Stimulated activated CD8-positive, alpha-beta memory T cell treated with anti-CD3 and anti-CD28 coated beads, Interleukin-15, amount 100 ng/mL, for 4 hours (primary cell): ENCODE measurements around the gene SPEM3.

Source experiments
- DNase-seq, 2 donors: peaks; one replicate each; pipeline ENCODE4 v3.0.0-alpha.2; 2020; ENCODE audit warnings: low read depth in 2 of 2

SPEM3 gene

GRCh38 chr17:7403977-7404736 is 24.5 kb upstream of the SPEM3 start, which contains the start of gene TMEM256:
Gene TMEM256, minus strand, starts transcription at chr17:7404097. Its CDS starts 13 bp downstream, at chr17:7404084.
- peak; percentile 88 to 93 for DNase-seq

GRCh38 chr17:7404737-7405349 is 23.8 kb upstream of the SPEM3 start:
- peak; percentile 38 to 50 for DNase-seq

GRCh38 chr17:7405350-7406234 is 23.1 kb upstream of the SPEM3 start:
- no peak for DNase-seq

DNA sequence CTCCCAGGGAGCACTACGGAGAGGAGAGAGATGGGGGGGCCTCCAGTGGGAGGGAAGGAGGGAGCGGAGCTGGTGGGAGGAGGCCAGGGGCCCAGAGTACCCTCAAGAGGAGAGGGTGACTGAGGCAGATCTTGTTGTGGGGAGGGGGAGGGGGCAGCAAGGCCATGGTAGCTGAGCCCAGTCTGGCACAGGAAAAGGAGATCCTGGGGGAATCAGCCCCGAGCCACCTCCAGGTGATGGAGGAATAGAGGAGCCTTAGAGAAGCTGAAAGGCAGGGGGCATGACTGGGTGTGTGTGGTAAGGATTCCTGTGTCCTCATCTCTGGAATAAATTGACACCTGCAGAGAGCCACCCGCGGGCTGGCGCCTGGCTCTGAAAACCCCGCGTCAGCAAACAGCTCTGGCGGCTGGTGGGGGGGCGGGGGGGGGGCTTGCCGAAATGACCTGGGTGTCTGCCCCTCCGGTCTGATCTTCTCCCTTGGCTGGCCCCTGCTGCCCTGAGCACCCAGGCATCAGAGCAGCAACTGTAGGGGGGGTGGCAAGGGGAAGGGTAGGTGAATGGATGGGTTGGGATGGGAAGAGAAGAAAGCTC is 22.3 kb upstream of the SPEM3 start:
- no peak for DNase-seq

GRCh38 chr17:7407082-7407481 is 21.6 kb upstream of the SPEM3 start:
- no peak for DNase-seq

GRCh38 chr17:7407485-7408251 is 21.0 kb upstream of the SPEM3 start, which contains the start of gene NLGN2:
Gene NLGN2, plus strand, starts transcription at chr17:7407845. Its CDS starts 411 bp downstream, at chr17:7408256.
- DNase-seq = no peak

DNA sequence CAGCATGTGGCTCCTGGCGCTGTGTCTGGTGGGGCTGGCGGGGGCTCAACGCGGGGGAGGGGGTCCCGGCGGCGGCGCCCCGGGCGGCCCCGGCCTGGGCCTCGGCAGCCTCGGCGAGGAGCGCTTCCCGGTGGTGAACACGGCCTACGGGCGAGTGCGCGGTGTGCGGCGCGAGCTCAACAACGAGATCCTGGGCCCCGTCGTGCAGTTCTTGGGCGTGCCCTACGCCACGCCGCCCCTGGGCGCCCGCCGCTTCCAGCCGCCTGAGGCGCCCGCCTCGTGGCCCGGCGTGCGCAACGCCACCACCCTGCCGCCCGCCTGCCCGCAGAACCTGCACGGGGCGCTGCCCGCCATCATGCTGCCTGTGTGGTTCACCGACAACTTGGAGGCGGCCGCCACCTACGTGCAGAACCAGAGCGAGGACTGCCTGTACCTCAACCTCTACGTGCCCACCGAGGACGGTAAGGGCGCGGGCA is 20.4 kb upstream of the SPEM3 start:
- no peak for DNase-seq

DNA sequence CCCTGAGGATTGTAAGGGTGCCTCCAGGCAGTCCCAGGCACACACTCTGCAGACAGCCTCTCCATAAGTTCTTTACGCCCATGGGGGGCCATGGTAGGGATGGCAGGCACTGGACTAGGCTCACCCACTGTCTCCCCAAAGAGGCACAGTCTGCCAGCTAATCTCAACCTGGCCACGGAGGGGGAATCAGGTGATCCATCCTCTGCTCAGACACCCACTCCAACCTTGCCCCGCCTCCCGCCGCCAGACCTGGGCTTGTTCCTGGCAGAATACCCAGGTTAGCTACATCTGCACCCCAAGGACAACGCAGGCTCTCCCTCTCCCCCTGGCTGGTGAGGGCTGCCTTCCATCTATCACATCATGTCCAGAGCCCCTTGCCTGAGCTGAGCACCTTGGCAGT is 19.8 kb upstream of the SPEM3 start:
- DNase-seq = no peak

- DNase-seq = no peak
Observed at GRCh38 chr17:7409716-7410115, 18.9 kb upstream of the SPEM3 start.

DNA sequence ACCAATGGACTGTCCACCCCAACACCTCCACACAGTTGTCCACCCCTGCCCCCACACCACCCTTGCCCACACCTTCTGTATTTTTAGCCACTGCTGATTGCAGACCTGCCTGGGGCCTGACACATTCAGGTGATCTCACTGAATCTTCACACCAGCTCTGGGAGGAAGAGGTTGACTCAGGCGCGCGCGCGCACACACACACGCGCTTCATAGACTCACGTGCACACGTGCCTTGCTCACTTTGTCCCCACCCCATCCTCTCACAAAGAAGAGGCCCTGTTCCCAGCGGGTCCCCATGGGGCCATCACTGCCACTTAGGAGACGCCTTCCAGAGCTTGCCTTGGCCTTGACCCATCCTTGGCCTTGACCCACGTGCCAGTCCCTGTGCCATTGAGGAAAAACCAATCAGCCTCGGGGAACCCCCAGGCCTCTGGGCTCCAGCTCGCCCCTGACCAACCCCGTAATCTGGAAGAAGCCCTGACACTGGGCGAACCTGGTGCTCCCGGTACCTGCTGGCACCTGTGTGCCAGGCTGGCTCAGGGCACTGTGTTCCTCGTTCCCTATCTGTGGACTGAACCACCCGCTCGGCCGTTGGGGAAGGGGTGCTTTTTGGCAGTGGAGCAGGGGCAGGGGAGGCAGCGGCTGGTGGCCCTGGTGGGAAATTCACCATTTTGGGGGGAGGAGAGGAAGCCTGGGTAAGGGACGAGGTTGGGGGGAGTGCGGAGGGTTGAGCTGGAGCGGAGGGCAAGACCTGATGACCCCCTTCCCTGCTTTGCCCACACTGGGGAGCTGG is 17.8 kb upstream of the SPEM3 start:
- no peak for DNase-seq

DNA sequence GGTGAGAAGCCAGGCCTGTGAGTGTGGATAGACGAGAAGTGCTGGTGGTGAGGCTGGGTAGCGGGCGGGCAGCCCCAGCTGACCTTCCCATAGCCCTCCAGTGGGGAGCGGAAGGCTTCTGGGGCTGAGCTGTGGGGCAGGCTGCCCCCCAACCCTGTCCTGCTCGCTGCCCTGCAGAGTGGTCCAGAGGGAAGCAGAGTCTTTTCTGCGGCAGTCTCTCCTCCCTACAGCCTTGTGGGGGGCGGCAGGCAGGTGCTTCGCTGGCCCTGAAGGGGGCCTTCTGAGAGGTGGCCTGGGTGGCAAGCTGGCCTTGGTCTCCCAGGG is 17.3 kb upstream of the SPEM3 start:
- no peak for DNase-seq

- DNase-seq = no peak
Observed at GRCh38 chr17:7413346-7413985, 15.2 kb upstream of the SPEM3 start.

DNA sequence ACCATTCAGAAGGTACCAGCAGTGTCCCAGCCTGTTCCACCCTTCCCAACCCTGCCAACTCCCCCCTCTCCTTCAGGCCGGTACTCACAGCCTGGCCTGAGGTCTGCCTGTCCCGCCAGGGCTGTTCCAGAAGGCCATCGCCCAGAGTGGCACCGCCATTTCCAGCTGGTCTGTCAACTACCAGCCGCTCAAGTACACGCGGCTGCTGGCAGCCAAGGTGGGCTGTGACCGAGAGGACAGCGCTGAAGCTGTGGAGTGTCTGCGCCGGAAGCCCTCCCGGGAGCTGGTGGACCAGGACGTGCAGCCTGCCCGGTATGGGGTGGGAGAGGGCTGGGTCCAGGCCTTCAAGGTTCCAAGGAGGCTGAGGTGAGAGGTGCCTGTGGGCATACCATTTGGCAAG is 13.8 kb upstream of the SPEM3 start:
- DNase-seq = no peak

GRCh38 chr17:7415784-7416183 is 12.9 kb upstream of the SPEM3 start:
- DNase-seq = no peak

GRCh38 chr17:7416323-7416722 is 12.3 kb upstream of the SPEM3 start:
- DNase-seq = no peak

GRCh38 chr17:7417056-7417655 is 11.5 kb upstream of the SPEM3 start:
- no peak for DNase-seq

DNA sequence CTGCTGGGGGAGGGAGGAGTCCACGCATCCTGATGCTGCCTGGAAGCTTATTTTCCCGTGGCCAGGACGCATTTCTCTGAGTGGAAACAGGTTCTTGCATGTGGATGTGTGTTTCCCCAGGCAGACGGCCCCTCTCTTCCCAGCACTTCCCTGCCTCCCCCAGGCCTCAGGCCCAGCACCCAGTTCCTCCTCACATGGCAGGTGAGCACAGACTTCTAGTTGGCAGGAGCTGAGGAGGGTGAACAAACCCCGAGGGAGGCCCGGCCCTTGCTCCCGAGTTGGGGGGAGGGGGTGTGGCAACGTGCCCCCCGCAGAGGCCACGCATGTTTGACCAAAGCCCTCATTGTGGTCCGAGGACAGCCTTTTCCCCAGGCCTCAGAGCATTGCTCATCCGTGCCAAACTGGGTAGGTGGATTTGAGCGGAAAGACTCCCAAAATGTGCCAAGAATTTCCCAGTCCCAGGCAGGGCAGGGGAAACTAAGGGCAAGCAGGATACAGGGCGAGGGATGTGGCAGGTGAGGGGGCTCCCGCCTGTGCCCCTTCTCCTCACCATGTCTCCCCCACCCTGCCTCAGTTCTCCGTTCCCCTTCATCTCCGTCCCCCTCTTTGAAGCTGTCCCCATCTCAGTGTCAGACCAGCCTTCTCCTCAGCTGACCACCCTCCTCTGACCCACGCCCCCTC is 10.0 kb upstream of the SPEM3 start:
- no peak for DNase-seq

- no peak for DNase-seq
Observed at GRCh38 chr17:7419819-7420610, 8.6 kb upstream of the SPEM3 start, which contains the start of gene SPEM1. Gene SPEM1, plus strand, starts transcription at chr17:7420324. Its CDS starts 61 bp downstream, at chr17:7420385.
